ENCODE results near the gene AGFG1.
"Not testable (repeated sequence)": the region's sequence is repeated elsewhere in the genome, so short reads cannot be mapped to it uniquely, and the experiment has no call there.

Gene AGFG1

GRCh38 chr2:227539465-227539956 is 67.6 kb downstream of the AGFG1 start:
- no peak for DNase-seq

GRCh38 chr2:227540352-227540751 is 68.4 kb downstream of the AGFG1 start:
- DNase-seq: not testable (repeated sequence)

- no peak for DNase-seq
These were observed 74.0 kb downstream of the AGFG1 start for GRCh38 chr2:227545990-227546389.

- no peak for DNase-seq
These were observed 79.9 kb downstream of the AGFG1 start for GRCh38 chr2:227551836-227552235.

GRCh38 chr2:227562581-227562980 is 90.6 kb downstream of the AGFG1 start:
- DNase-seq: no peak

GRCh38 chr2:227565080-227565479 is 93.1 kb downstream of the AGFG1 start:
- no peak for DNase-seq

GRCh38 chr2:227566012-227566411 is 94.1 kb downstream of the AGFG1 start:
- DNase-seq: no peak

GRCh38 chr2:227568852-227569169 is 96.9 kb downstream of the AGFG1 start:
- DNase-seq: no peak

GRCh38 chr2:227570615-227571014 is 98.7 kb downstream of the AGFG1 start:
- no peak for DNase-seq

- no peak for DNase-seq
These were observed 104.2 kb downstream of the AGFG1 start for GRCh38 chr2:227576110-227576509.

GRCh38 chr2:227576812-227577211 is 104.9 kb downstream of the AGFG1 start:
- no peak for DNase-seq

- DNase-seq: no peak
These were observed 105.6 kb downstream of the AGFG1 start for GRCh38 chr2:227577555-227577954.

GRCh38 chr2:227578642-227579041 is 106.7 kb downstream of the AGFG1 start:
- DNase-seq: no peak

GRCh38 chr2:227579791-227580190 is 107.8 kb downstream of the AGFG1 start:
- DNase-seq: no peak

GRCh38 chr2:227582369-227582768 is 110.4 kb downstream of the AGFG1 start:
- no peak for DNase-seq

GRCh38 chr2:227592694-227593387 is 120.9 kb downstream of the AGFG1 start:
- DNase-seq: no peak

- DNase-seq: no peak
These were observed 123.8 kb downstream of the AGFG1 start for GRCh38 chr2:227595797-227596196.

- DNase-seq: no peak
These were observed 125.1 kb downstream of the AGFG1 start for GRCh38 chr2:227597036-227597435.

- no peak for DNase-seq
These were observed 126.0 kb downstream of the AGFG1 start for GRCh38 chr2:227597998-227598397.

GRCh38 chr2:227598835-227599503 is 127.0 kb downstream of the AGFG1 start, which contains the start of gene SCYGR2:
SCYGR2 (plus strand) TSS chr2:227598893; CDS start chr2:227598893, 0 bp downstream.
- DNase-seq: not testable (repeated sequence)

GRCh38 chr2:227602358-227602757 is 130.4 kb downstream of the AGFG1 start:
- no peak for DNase-seq

- no peak for DNase-seq
These were observed 134.5 kb downstream of the AGFG1 start for GRCh38 chr2:227606476-227606875.

GRCh38 chr2:227607941-227608340 is 136.0 kb downstream of the AGFG1 start:
- DNase-seq: no peak

GRCh38 chr2:227608561-227609338 is 136.8 kb downstream of the AGFG1 start:
- peak; percentile 25 for DNase-seq

Data from CD4-positive, alpha-beta T cell treated with Interferon gamma for 1 hour (primary cell).